Loucy (cell line): ENCODE measurements around the gene SPATA20.

Experiments
- H2AFZ ChIP-seq: fragments of 200-600 bp; sonication (generic); 2 replicates; pipeline ENCODE4 v1.6.0; 2016; ENCODE audit warnings: antibody characterized with exemption, mild to moderate bottlenecking, low read length, moderate library complexity
- H3F3A ChIP-seq: fragments of 200-600 bp; 2 replicates; pipeline ENCODE4 v1.6.0; 2016; ENCODE audit warnings: antibody characterized with exemption, low read depth, mild to moderate bottlenecking
- H3K27me3 ChIP-seq: fragments of 200-600 bp; sonication (generic); 2 replicates; pipeline ENCODE4 v1.6.1; 2014; ENCODE audit warnings: low read length, mild to moderate bottlenecking; ENCODE audit not compliant: insufficient read depth, poor library complexity, severe bottlenecking
- H3K36me3 ChIP-seq: fragments of 200-600 bp; sonication (generic); 2 replicates; pipeline ENCODE4 v1.6.1; 2016; ENCODE audit warnings: low read length; ENCODE audit not compliant: insufficient read depth
- H3K4me1 ChIP-seq: fragments of 200-600 bp; sonication (generic); 2 replicates; pipeline ENCODE4 v1.5.1; 2014; ENCODE audit warnings: low read length, mild to moderate bottlenecking; ENCODE audit not compliant: insufficient read depth, poor library complexity, severe bottlenecking
- H3K4me2 ChIP-seq: fragments of 200-600 bp; sonication (generic); 2 replicates; pipeline ENCODE4 v1.6.0; 2014; ENCODE audit warnings: antibody characterized with exemption, low read length, low read depth, mild to moderate bottlenecking; ENCODE audit not compliant: poor library complexity, severe bottlenecking
- H3K4me3 ChIP-seq: fragments of 200-600 bp; sonication (generic); 2 replicates; pipeline ENCODE4 v1.5.1; 2014; ENCODE audit warnings: low read length, mild to moderate bottlenecking, mixed read lengths; ENCODE audit not compliant: poor library complexity, severe bottlenecking
- H3K79me2 ChIP-seq: fragments of 200-600 bp; sonication (generic); 2 replicates; pipeline ENCODE4 v1.6.1; 2014; ENCODE audit warnings: low read length; ENCODE audit not compliant: insufficient read depth
- H3K9ac ChIP-seq: fragments of 200-600 bp; sonication (generic); 2 replicates; pipeline ENCODE4 v1.6.0; 2014; ENCODE audit warnings: mild to moderate bottlenecking, low read depth, low read length, moderate library complexity; ENCODE audit not compliant: poor library complexity, severe bottlenecking
- H3K9me2 ChIP-seq: fragments of 200-600 bp; sonication (generic); replicated peaks from 2 replicates; pipeline ENCODE4 v1.6.1; 2016; ENCODE audit warnings: low read depth, low read length, mixed read lengths
- H3K9me3 ChIP-seq: fragments of 200-600 bp; sonication (generic); 2 replicates; pipeline ENCODE4 v1.6.1; 2014; ENCODE audit warnings: mild to moderate bottlenecking, antibody characterized with exemption, low read length, low read depth; ENCODE audit not compliant: insufficient read depth
- H4K20me1 ChIP-seq: fragments of 200-600 bp; sonication (generic); 2 replicates; pipeline ENCODE4 v1.6.0; 2014; ENCODE audit warnings: antibody characterized with exemption, low read length, mild to moderate bottlenecking; ENCODE audit not compliant: insufficient read depth, poor library complexity, severe bottlenecking
- EZH2phosphoT487 ChIP-seq: fragments of 200-600 bp; IDR thresholded peaks from 2 replicates; pipeline ENCODE4 v1.6.1; 2018; ENCODE audit warnings: antibody characterized with exemption, mild to moderate bottlenecking, moderate library complexity, borderline replicate concordance
- TF ChIP-seq, protein P1 (sequence below): fragments of 200-600 bp; sonication (generic); conservative IDR thresholded peaks from 2 replicates; pipeline ENCODE4 v1.5.1; 2014; ENCODE audit warnings: mild to moderate bottlenecking, antibody characterized with exemption, low read length

The SPATA20 gene

DNA sequence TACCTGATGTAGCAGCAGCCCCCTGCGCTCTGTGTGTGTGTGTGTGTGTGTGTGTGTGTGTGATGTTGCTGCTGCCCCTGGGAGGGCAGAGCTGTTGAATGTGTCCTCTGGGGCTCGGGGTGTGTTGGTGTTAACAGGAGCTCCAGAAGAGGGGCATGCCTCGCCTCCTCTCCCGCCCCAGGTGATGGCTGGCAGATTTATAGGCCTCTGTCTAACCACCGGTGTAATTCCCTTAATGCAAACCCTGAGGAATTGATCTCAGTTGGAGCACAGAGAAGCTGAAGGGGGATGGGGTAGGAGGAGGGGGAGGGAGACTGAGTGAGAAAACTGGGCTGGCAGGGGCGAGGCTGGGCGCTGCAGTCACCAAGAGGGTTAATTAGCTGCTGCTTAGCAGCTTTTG lies 23.6 kb downstream of the SPATA20 start:
- H3K9me3 ChIP-seq, result no peaks in the 10 kb centered on the region
- H3F3A ChIP-seq, result no peaks in the 10 kb centered on the region
- H3K79me2 ChIP-seq, result no peaks in the 10 kb centered on the region
- no peak for TF ChIP-seq EZH2phosphoT487
- TF ChIP-seq, protein P1, sequence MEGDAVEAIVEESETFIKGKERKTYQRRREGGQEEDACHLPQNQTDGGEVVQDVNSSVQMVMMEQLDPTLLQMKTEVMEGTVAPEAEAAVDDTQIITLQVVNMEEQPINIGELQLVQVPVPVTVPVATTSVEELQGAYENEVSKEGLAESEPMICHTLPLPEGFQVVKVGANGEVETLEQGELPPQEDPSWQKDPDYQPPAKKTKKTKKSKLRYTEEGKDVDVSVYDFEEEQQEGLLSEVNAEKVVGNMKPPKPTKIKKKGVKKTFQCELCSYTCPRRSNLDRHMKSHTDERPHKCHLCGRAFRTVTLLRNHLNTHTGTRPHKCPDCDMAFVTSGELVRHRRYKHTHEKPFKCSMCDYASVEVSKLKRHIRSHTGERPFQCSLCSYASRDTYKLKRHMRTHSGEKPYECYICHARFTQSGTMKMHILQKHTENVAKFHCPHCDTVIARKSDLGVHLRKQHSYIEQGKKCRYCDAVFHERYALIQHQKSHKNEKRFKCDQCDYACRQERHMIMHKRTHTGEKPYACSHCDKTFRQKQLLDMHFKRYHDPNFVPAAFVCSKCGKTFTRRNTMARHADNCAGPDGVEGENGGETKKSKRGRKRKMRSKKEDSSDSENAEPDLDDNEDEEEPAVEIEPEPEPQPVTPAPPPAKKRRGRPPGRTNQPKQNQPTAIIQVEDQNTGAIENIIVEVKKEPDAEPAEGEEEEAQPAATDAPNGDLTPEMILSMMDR, result no peak
- no peaks in the 10 kb centered on the region for H4K20me1 ChIP-seq
- H3K27me3 ChIP-seq, result no peaks in the 10 kb centered on the region
- no peaks in the 10 kb centered on the region for H3K9me2 ChIP-seq
- H3K4me3 ChIP-seq, result no peak overlapping the region
- H2AFZ ChIP-seq, result no peak overlapping the region
- H3K36me3 ChIP-seq, result no peaks in the 10 kb centered on the region
- H3K4me1 ChIP-seq, result no peaks in the 10 kb centered on the region
- H3K9ac ChIP-seq, result no peak overlapping the region
- no peak overlapping the region for H3K4me2 ChIP-seq

DNA sequence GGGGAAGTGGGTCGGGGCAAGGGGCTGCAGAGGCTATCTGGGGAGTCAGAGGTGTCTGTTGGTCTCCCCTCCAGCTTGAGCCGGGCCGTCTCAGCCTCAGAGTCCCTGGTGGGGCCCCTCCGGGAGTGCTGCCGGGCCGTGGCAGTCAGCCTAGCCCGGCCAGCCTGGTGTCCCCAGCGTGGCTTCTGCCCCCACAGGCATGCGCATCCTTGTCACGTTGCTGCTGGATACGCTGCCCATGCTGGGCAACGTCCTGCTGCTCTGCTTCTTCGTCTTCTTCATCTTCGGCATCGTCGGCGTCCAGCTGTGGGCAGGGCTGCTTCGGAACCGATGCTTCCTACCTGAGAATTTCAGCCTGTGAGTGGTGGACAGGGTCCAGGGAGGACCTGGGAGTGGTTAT lies 24.7 kb downstream of the SPATA20 start:
- no peaks in the 10 kb centered on the region for H3K9me2 ChIP-seq
- H4K20me1 ChIP-seq, result no peaks in the 10 kb centered on the region
- TF ChIP-seq, protein P1, result no peak
- TF ChIP-seq EZH2phosphoT487, result no peak
- H3K36me3 ChIP-seq, result no peaks in the 10 kb centered on the region
- no peak overlapping the region for H3K4me2 ChIP-seq
- H3K27me3 ChIP-seq, result no peaks in the 10 kb centered on the region
- H3K9ac ChIP-seq, result no peak overlapping the region
- H3K4me1 ChIP-seq, result no peaks in the 10 kb centered on the region
- no peak overlapping the region for H2AFZ ChIP-seq
- no peaks in the 10 kb centered on the region for H3F3A ChIP-seq
- no peaks in the 10 kb centered on the region for H3K9me3 ChIP-seq
- no peaks in the 10 kb centered on the region for H3K79me2 ChIP-seq
- no peak overlapping the region for H3K4me3 ChIP-seq

DNA sequence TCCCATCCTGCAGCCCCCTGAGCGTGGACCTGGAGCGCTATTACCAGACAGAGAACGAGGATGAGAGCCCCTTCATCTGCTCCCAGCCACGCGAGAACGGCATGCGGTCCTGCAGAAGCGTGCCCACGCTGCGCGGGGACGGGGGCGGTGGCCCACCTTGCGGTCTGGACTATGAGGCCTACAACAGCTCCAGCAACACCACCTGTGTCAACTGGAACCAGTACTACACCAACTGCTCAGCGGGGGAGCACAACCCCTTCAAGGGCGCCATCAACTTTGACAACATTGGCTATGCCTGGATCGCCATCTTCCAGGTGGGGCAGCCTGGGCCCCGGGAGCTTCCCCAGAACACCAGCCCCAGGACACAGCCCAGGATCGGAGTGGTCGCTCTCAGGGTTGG lies 25.6 kb downstream of the SPATA20 start:
- no peaks in the 10 kb centered on the region for H3K9me2 ChIP-seq
- H3K4me3 ChIP-seq, result no peak overlapping the region
- no peaks in the 10 kb centered on the region for H3K27me3 ChIP-seq
- H3K4me1 ChIP-seq, result no peaks in the 10 kb centered on the region
- no peaks in the 10 kb centered on the region for H3F3A ChIP-seq
- TF ChIP-seq, protein P1, result no peak
- H3K9ac ChIP-seq, result no peak overlapping the region
- no peak overlapping the region for H2AFZ ChIP-seq
- H3K36me3 ChIP-seq, result no peaks in the 10 kb centered on the region
- H4K20me1 ChIP-seq, result no peaks in the 10 kb centered on the region
- H3K79me2 ChIP-seq, result no peaks in the 10 kb centered on the region
- no peaks in the 10 kb centered on the region for H3K9me3 ChIP-seq
- H3K4me2 ChIP-seq, result no peak overlapping the region
